ENCODE measurements around the gene SLA2. TPM values are rescaled to one million over a fixed set of nuclear protein-coding genes. Genes with fewer than 3 reads are reported as not detected.

The SLA2 gene
- total and polyA plus RNA-seq, 2 of the 4 experiments (the other 2 are of a cell fraction): 0.03 TPM; not detected in 1

GRCh38 chr20:36582821-36583220 is 63.2 kb downstream of the SLA2 start:
- ChIA-PET CTCF (no interaction called here), POLR2A (ENCODE audit: unreplicated experiment) (no interaction called here)
- H2AK9ac ChIP-seq (replicated peaks; ENCODE audit: low read depth, low read length, poor library complexity): no peak overlapping the region
- intact Hi-C loops (cut with micrococcal nuclease) (no loop called here), in situ Hi-C loops (cut with MboI; ENCODE audit: low sequenced_read_pairs) (no loop called here), dilution Hi-C loops (cut with HindIII; ENCODE audit: low sequenced_read_pairs, unreplicated experiment) (no loop called here)
- no peak overlapping the region for H4K91ac ChIP-seq (ENCODE audit: insufficient read depth, low read depth, low read length)
- H3K56ac ChIP-seq (ENCODE audit: extremely low read depth, insufficient read depth, low read length): no peak overlapping the region
- H2AFZ ChIP-seq (replicated peaks; ENCODE audit: low read length, poor library complexity): no peak overlapping the region
- BruUV-seq (replicated peaks): no TSS peak
- no peaks in the 10 kb centered on the region for H3K9me3 ChIP-seq (ENCODE audit: control insufficient read depth, insufficient read depth, low read length)
- H3K4me2 ChIP-seq (ENCODE audit: low read depth, low read length): no peak overlapping the region
- no peak overlapping the region for H3K18ac ChIP-seq (ENCODE audit: low read depth, low read length)
- H3K23ac ChIP-seq (ENCODE audit: low read depth, low read length): no peak overlapping the region
- no peak overlapping the region for H2BK120ac ChIP-seq (ENCODE audit: low read depth, low read length)
- DNase-seq: no peak
- H4K20me1 ChIP-seq (ENCODE audit: insufficient read depth, low read length): peaks cover 14% of the 10 kb centered on the region
- no peak for ATAC-seq (ENCODE audit: low read depth)
- peaks cover 17 to 26% of the 10 kb centered on the region in 2 experiments for H3K79me1 ChIP-seq (ENCODE audit: low read depth in 1 of 2, low read length in 2 of 2)
- H4K8ac ChIP-seq (ENCODE audit: low read depth in 2 of 2, low read length in 2 of 2): no peak overlapping the region
- H2BK20ac ChIP-seq (ENCODE audit: low read depth, low read length): no peak overlapping the region
- no peak overlapping the region for H3K14ac ChIP-seq (replicated peaks; ENCODE audit: low read depth, low read length)
- H3K4me1 ChIP-seq (ENCODE audit: control insufficient read depth, insufficient read depth, low read length): no peaks in the 10 kb centered on the region
- H2AK5ac ChIP-seq (ENCODE audit: low read depth, low read length): no peak overlapping the region
- H3K4me3 ChIP-seq (ENCODE audit: insufficient read depth, low read depth, low read length): no peak overlapping the region
- no peak overlapping the region for H2BK15ac ChIP-seq (ENCODE audit: low read depth, low read length)
- H3K36me3 ChIP-seq (ENCODE audit: control insufficient read depth, insufficient read depth, low read length): peaks cover 34% of the 10 kb centered on the region
- no peak overlapping the region for H3K27ac ChIP-seq (ENCODE audit: insufficient read depth, low read length)
- H3K9ac ChIP-seq (ENCODE audit: low read depth, low read length): no peak overlapping the region
- no peak overlapping the region for H4K5ac ChIP-seq (ENCODE audit: low read depth, low read length)
- 100% methylated on average over 1 of the region's 4 CpGs; no CpG with 5 or more reads in 1 of the 2 experiments for WGBS, 2 experiments (ENCODE audit: extremely low coverage in 2 of 2, insufficient read length in 1 of 2)
- H3K9me1 ChIP-seq (ENCODE audit: insufficient read depth, low read length): peaks cover 12% of the 10 kb centered on the region
- TF ChIP-seq, protein P1, sequence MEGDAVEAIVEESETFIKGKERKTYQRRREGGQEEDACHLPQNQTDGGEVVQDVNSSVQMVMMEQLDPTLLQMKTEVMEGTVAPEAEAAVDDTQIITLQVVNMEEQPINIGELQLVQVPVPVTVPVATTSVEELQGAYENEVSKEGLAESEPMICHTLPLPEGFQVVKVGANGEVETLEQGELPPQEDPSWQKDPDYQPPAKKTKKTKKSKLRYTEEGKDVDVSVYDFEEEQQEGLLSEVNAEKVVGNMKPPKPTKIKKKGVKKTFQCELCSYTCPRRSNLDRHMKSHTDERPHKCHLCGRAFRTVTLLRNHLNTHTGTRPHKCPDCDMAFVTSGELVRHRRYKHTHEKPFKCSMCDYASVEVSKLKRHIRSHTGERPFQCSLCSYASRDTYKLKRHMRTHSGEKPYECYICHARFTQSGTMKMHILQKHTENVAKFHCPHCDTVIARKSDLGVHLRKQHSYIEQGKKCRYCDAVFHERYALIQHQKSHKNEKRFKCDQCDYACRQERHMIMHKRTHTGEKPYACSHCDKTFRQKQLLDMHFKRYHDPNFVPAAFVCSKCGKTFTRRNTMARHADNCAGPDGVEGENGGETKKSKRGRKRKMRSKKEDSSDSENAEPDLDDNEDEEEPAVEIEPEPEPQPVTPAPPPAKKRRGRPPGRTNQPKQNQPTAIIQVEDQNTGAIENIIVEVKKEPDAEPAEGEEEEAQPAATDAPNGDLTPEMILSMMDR (conservative IDR thresholded peaks at IDR 0.05; ENCODE audit: low read depth, low read length): no peak
- TF ChIP-seq RFX5 (IDR thresholded peaks at IDR 0.05; ENCODE audit: low read depth, low read length): no peak
- TF ChIP-seq FOS (IDR thresholded peaks at IDR 0.05; ENCODE audit: low read depth, low read length): no peak
- no peak for TF ChIP-seq CEBPB (IDR thresholded peaks at IDR 0.05; ENCODE audit: low read depth, low read length)
- TF ChIP-seq RCOR1 (IDR thresholded peaks at IDR 0.05; ENCODE audit: insufficient replicate concordance, low read length): no peak
- no peak for TF ChIP-seq MAFK (IDR thresholded peaks at IDR 0.05; ENCODE audit: low read depth, low read length)
- no peak for TF ChIP-seq CHD1 (IDR thresholded peaks at IDR 0.05; ENCODE audit: low read depth, low read length)
- no peak for TF ChIP-seq MXI1 (IDR thresholded peaks at IDR 0.05; ENCODE audit: borderline replicate concordance, low read depth, low read length)
- no peak for TF ChIP-seq BHLHE40 (IDR thresholded peaks at IDR 0.05; ENCODE audit: low read depth, low read length)
- no peak for TF ChIP-seq MAZ (IDR thresholded peaks at IDR 0.05; ENCODE audit: borderline replicate concordance, low read depth, low read length)
- TF ChIP-seq NFE2L2 (IDR thresholded peaks at IDR 0.05; ENCODE audit: low read depth, low read length): no peak
- no peak for TF ChIP-seq SMC3 (IDR thresholded peaks at IDR 0.05; ENCODE audit: low read depth, low read length)
- no peak for TF ChIP-seq RAD21 (IDR thresholded peaks at IDR 0.05; ENCODE audit: low read length)
- TF ChIP-seq, protein P2, sequence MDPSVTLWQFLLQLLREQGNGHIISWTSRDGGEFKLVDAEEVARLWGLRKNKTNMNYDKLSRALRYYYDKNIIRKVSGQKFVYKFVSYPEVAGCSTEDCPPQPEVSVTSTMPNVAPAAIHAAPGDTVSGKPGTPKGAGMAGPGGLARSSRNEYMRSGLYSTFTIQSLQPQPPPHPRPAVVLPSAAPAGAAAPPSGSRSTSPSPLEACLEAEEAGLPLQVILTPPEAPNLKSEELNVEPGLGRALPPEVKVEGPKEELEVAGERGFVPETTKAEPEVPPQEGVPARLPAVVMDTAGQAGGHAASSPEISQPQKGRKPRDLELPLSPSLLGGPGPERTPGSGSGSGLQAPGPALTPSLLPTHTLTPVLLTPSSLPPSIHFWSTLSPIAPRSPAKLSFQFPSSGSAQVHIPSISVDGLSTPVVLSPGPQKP (IDR thresholded peaks at IDR 0.05; ENCODE audit: borderline replicate concordance, low read depth, low read length): no peak
- no peak for TF ChIP-seq POLR2A (IDR thresholded peaks at IDR 0.05; ENCODE audit: low read depth, low read length)
- TF ChIP-seq USF2 (IDR thresholded peaks at IDR 0.05; ENCODE audit: low read depth, low read length): no peak
- no peak overlapping the region for H2BK5ac ChIP-seq (ENCODE audit: low read depth, low read length, poor library complexity, severe bottlenecking)
- no peak overlapping the region for H3K4ac ChIP-seq (ENCODE audit: low read depth, low read length)
- H3K27me3 ChIP-seq (ENCODE audit: control insufficient read depth, insufficient read depth, low read length): no peaks in the 10 kb centered on the region

Measured in IMR-90 (cell line).